Osteocyte (in vitro differentiated cells): ENCODE results near the gene GRM3. TPM values are rescaled to one million over a fixed set of nuclear protein-coding genes. Genes with fewer than 3 reads are reported as not detected.

Source experiments
- DNase-seq: peaks from one replicate; pipeline ENCODE4 v3.0.0; 2021; ENCODE audit warnings: mixed read lengths; ENCODE audit not compliant: unreplicated experiment; ENCODE audit errors: extremely low spot score
- H3K27ac Mint-ChIP-seq: one replicate; pipeline ENCODE4 v1.8.0; 2021; ENCODE audit warnings: mild to moderate bottlenecking, mixed read lengths; ENCODE audit not compliant: unreplicated experiment
- H3K27me3 Mint-ChIP-seq: one replicate; pipeline ENCODE4 v1.8.0; 2021; ENCODE audit warnings: mixed read lengths; ENCODE audit not compliant: unreplicated experiment
- H3K36me3 Mint-ChIP-seq: one replicate; pipeline ENCODE4 v1.8.0; 2021; ENCODE audit warnings: mixed read lengths; ENCODE audit not compliant: unreplicated experiment
- H3K4me1 Mint-ChIP-seq: one replicate; pipeline ENCODE4 v1.8.0; 2021; ENCODE audit warnings: mixed read lengths; ENCODE audit not compliant: unreplicated experiment
- H3K4me3 Mint-ChIP-seq: one replicate; pipeline ENCODE4 v1.8.0; 2021; ENCODE audit warnings: mild to moderate bottlenecking, moderate library complexity, mixed read lengths; ENCODE audit not compliant: unreplicated experiment
- H3K9me3 Mint-ChIP-seq: one replicate; pipeline ENCODE4 v1.8.0; 2021; ENCODE audit warnings: mixed read lengths; ENCODE audit not compliant: unreplicated experiment
- total RNA-seq: library from RNA; stranded (reverse); gene quantifications from 2 replicates; pipeline ENCODE4 v1.2.1, GENCODE V29; 2021
- TF ChIP-seq, protein P1 (sequence below): fragments of 200-600 bp; sonication (generic); IDR thresholded peaks from 2 replicates; pipeline ENCODE4 v1.5.0; 2021; ENCODE audit warnings: antibody characterized with exemption, mild to moderate bottlenecking, moderate library complexity

Gene GRM3
- total RNA-seq, 1 donor from 2014 or later = not detected

DNA sequence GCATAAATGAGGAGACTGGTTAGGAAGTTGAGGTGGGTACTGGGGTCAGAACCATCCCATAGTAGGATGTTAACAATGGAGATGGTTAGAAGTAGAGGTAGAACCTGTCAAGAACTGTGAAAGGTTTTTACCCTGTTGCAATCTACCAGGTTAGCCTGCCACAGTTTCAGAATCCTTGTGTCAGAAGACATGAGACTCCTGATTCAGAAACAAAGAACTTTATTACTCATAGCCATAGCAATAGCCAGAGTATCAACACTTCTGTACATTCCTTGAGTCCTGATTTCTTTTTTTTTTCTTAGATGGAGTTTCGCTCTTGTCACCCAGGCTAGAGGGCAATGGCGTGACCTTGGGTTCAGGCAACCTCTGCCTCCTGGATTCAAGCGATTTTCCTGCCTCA is 200.9 kb downstream of the GRM3 start:
- peaks cover 3% of the 10 kb centered on the region for H3K9me3 Mint-ChIP-seq
- no peaks in the 10 kb centered on the region for H3K36me3 Mint-ChIP-seq
- H3K4me1 Mint-ChIP-seq = no peaks in the 10 kb centered on the region
- H3K27ac Mint-ChIP-seq = no peak overlapping the region
- no peak for DNase-seq
- no peak overlapping the region for H3K4me3 Mint-ChIP-seq
- TF ChIP-seq, protein P1, sequence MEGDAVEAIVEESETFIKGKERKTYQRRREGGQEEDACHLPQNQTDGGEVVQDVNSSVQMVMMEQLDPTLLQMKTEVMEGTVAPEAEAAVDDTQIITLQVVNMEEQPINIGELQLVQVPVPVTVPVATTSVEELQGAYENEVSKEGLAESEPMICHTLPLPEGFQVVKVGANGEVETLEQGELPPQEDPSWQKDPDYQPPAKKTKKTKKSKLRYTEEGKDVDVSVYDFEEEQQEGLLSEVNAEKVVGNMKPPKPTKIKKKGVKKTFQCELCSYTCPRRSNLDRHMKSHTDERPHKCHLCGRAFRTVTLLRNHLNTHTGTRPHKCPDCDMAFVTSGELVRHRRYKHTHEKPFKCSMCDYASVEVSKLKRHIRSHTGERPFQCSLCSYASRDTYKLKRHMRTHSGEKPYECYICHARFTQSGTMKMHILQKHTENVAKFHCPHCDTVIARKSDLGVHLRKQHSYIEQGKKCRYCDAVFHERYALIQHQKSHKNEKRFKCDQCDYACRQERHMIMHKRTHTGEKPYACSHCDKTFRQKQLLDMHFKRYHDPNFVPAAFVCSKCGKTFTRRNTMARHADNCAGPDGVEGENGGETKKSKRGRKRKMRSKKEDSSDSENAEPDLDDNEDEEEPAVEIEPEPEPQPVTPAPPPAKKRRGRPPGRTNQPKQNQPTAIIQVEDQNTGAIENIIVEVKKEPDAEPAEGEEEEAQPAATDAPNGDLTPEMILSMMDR = no peak
- H3K27me3 Mint-ChIP-seq = no peaks in the 10 kb centered on the region

DNA sequence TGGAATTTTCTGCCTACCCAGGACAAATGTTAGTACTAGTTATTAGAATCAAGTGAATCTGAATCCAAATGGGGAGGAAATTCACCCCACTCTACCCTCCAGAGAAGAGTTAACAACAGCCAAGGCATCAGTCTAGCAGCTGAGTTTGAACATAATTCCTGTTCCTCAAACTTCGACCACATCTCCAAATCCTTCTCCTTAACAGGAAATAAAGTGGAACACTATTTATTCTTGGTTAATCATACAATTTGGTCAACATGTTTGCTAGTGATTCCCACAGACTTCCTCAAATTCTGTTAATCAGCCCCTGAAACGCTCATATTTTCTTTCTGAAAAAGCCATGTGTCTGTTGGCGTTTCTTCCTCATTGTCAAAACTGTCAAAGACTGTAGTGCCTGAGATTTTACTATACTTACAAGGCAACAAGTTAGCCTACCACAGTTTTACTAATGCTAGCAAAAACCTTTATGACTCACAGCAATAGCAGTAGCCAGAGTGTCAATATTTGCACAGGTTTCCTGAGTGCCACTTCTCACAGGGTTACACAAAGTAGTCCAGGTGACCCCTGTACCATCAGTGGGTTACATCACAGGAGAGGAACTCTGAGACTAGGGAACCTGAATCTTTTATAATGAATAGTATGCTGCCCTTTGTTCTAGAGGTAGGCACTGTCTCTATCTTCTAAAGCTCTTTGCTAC is 202.9 kb downstream of the GRM3 start:
- no peaks in the 10 kb centered on the region for H3K27me3 Mint-ChIP-seq
- no peaks in the 10 kb centered on the region for H3K9me3 Mint-ChIP-seq
- no peak overlapping the region for H3K4me3 Mint-ChIP-seq
- no peaks in the 10 kb centered on the region for H3K4me1 Mint-ChIP-seq
- TF ChIP-seq, protein P1 = no peak
- no peak overlapping the region for H3K27ac Mint-ChIP-seq
- no peaks in the 10 kb centered on the region for H3K36me3 Mint-ChIP-seq
- DNase-seq = no peak

DNA sequence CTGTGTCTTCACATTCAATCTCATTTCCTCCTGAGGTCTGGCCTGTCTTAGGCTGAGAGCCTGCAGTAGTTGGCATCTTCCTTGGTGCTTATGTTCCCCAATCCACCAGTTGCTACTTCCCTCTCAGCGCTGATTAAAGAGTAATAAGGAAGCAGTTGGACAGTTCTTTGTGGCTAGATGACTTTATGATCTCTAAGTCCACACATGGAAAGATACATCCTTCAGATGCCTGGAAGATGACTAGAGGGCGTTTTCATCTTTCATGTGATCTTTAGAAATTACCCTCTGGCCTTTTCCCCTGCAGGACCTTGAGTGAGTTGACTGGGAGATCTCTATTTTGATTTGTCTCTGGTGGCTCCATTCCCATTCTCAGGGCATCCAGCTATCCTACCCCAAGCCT is 204.5 kb downstream of the GRM3 start:
- Mint-ChIP-seq H3K4me3 (no peak overlapping the region), H3K36me3 (no peaks in the 10 kb centered on the region), H3K27me3 (no peaks in the 10 kb centered on the region), H3K9me3 (no peaks in the 10 kb centered on the region), H3K27ac (no peak overlapping the region), H3K4me1 (no peaks in the 10 kb centered on the region)
- TF ChIP-seq, protein P1 = no peak
- no peak for DNase-seq

DNA sequence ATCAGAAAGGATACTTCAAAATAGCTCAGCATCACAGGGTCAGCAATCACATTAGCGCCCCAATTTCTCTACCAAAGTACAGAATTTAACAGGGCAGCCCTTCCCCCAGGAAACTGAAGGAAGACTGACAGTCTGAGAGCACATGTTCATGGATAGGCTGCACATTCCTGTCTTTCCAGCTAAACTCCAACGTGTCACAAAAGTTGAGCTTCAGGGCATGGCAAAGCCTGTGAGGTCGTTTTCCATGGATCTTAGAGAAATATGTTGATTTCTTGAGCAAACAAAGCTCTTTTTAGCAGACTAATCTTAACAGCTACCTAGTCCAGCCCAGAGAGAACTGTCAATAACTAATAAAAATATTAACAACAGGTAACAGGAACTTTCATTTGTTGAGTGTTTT is 207.9 kb downstream of the GRM3 start:
- TF ChIP-seq, protein P1 = no peak
- no peaks in the 10 kb centered on the region for H3K9me3 Mint-ChIP-seq
- DNase-seq = no peak
- no peak overlapping the region for H3K27ac Mint-ChIP-seq
- H3K4me1 Mint-ChIP-seq = no peaks in the 10 kb centered on the region
- no peaks in the 10 kb centered on the region for H3K36me3 Mint-ChIP-seq
- H3K27me3 Mint-ChIP-seq = no peaks in the 10 kb centered on the region
- H3K4me3 Mint-ChIP-seq = no peak overlapping the region

DNA sequence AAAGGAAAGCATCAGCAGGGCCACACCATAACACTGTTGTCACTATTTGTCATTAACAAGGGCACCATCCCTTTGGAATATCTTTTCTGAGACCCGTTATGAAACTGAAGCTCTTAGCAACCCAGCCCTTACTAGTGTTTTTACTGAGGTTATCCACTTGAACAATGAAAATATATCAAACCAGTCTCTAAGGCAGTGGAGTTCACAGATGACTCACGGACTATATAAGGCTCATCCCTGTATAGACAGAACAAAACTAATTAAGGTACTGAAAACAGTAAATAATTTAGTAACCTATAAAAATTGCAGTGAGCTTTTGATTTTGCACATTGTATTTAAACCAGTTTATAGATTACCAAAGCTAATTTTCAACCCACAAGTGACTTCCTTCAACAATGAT is 219.7 kb downstream of the GRM3 start:
- H3K9me3 Mint-ChIP-seq = peaks cover 5% of the 10 kb centered on the region
- H3K4me1 Mint-ChIP-seq = no peaks in the 10 kb centered on the region
- no peak overlapping the region for H3K4me3 Mint-ChIP-seq
- TF ChIP-seq, protein P1 = no peak
- no peak for DNase-seq
- no peaks in the 10 kb centered on the region for H3K27me3 Mint-ChIP-seq
- H3K27ac Mint-ChIP-seq = no peak overlapping the region
- peaks cover 7% of the 10 kb centered on the region for H3K36me3 Mint-ChIP-seq
